Activated T-cell treated with anti-CD3 and anti-CD28 coated beads, Interleukin-2, amount 50 U/mL, for 48 hours (primary cell): ENCODE measurements around the gene ZNF341.
"Not testable (repeated sequence)": the region's sequence is repeated elsewhere in the genome, so short reads cannot be mapped to it uniquely, and the experiment has no call there.

Source experiments
- DNase-seq, 2 experiments: peaks; one replicate each; pipeline ENCODE4 v3.0.0-alpha.2; 2020

ZNF341 gene

DNA sequence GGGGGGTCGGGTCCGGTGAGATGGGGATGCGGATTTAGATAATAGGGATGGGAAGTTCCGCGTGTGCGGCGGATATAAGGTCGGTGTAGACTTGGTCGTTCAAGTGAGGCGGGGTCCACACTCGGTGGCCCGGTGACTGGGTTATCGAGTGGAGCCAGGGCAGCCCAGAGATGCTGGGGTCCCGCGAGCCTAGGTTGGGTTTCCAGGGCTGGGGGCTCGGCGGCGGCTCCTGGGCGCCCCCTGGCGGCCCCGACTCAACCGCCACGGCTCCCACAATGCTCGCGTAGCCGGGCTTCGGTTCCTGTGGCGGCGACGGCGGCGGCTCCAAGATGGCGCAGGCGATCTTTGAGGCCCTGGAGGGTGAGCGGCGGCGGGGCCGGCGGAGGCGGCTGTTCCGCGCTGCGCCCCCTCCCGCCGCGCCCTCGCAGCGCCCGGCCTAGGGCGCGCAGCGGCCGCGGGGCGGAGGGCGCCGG, at the start of gene ZNF341:
Gene ZNF341, plus strand, starts transcription at position 304 of the 473 bp plus-strand sequence. Its CDS starts 26 bp downstream, at position 330.
- DNase-seq, result peak; percentile 90 to 94

DNA sequence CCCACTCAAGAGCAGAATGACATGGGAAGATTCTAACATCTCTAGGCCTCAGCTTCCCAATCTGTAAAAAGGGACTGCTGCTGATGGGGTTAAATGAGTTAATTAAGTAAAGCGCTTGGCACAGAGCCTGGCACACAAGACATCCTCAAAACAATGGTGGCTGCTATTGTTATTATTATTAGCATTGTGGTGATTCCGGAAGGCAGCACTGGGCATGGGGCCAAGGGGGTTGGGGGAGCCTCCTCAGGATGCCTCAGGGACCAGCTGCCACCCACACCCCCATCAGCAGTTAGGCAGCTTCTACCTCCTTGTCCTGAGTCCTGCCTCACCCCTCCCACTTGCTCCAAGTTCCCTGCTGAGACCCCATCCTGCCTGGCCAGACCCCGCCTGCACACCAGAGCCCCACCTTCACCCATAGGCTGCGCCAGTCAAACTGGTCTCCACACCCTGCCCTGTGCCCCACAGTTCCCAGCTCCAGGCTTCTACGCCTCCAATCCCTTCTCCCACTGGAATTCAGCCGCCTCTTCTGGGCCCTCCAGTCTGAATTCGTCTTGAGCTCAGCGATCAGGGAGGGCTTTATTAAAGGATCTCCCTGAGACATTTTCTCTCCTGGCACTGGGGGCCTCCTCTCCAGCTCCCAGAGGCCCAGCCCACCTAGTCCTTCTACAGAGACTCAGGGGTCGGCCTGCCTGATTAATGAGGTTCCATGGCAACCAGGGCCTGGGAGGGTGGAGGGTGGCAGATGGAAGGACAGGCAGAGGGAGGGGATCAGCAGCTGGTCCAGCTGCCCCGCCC, 47.1 kb upstream of the ZNF341 start:
- DNase-seq, result peak in 1 of 2 experiments; percentile 24

DNA sequence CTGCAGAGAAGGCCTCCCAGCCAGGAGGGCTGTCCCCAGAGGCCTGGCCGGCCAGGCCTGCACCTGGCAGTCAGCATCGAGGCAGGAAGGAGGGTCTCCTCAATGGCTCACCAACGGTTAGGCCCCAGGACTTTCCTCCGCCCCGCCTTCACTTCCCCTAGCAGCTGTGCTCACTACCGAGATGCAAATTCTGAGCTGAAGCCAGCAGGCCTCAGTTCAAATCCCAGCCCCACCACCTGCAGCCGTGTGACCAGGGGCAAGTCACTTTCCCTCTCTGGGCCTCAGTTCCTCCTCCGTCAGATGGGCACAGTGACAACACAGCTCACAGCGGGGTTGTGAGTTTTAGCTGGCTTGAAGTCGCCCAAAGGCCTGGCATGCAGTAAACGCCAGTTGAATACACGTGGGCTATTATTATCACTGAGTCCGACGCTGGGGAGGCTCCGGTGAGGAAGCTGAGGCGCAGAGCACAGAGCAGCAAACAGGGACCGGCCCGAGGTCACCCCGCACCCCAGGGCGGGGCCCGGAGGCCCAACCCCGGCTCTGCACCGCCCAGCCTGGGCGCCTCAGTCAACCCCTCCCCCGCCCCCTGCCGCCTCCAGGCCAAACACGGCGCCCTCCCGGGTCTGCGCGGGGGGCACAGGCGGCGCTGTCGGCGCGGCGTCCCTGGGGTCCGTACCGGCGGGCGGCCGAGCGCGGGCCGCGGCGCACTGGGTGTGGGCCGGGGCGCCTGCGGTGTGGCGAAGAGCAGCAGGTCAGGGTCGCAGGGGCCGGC, 46.3 kb upstream of the ZNF341 start:
- DNase-seq, result peak; percentile 81 to 84

- peak; percentile 98 to 99 for DNase-seq
These were observed 45.5 kb upstream of the ZNF341 start, which contains the start of gene E2F1 for GRCh38 chr20:33686100-33686983. E2F1 (minus strand) TSS chr20:33686385; CDS start chr20:33686264, 121 bp downstream.

DNA sequence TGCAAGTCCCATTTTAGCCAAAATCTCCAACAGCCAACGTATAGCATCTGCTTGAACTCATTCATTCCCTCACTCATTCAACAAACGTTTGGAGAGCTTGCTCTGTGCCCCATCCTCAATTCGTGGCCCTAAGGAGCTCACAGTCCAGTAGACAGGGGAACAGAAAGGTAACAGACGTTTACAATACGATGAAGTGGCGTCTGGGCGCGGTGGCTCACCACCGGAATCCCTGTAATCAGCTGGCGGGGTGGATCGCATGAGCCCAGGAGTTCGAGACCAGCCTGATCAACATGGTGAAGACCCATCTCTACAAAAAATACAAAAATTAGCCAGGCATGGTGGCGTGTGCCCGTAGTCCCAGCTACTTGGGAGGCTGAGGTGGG, 44.8 kb upstream of the ZNF341 start:
- DNase-seq, result no peak

DNA sequence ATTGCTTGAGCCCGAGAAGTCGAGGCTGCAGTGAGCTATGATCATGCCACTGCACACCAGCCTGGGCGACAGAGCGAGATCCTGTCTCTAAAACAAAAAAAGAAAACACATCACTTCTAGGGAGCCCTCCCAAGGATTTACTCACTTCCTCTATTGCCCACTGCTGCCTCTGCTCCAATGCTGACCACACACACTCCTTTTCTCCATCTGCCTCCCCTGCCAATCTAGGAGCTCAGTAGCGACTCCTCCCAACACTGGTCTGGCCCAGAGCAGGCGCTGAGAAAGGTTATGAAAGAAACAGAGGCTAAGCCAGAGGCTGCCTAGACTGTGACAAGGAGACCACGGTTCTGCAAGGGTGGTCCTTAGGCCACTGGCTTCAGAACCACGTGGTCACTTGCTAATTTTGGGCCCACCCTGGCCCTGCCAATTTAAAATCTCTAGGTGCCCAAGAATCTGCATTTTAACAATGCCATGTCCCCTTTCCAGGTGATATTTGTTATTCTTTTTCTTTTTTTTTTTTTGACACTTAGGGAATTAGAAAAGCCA, 44.4 kb upstream of the ZNF341 start:
- peak in 1 of 2 experiments; percentile 19 for DNase-seq

DNA sequence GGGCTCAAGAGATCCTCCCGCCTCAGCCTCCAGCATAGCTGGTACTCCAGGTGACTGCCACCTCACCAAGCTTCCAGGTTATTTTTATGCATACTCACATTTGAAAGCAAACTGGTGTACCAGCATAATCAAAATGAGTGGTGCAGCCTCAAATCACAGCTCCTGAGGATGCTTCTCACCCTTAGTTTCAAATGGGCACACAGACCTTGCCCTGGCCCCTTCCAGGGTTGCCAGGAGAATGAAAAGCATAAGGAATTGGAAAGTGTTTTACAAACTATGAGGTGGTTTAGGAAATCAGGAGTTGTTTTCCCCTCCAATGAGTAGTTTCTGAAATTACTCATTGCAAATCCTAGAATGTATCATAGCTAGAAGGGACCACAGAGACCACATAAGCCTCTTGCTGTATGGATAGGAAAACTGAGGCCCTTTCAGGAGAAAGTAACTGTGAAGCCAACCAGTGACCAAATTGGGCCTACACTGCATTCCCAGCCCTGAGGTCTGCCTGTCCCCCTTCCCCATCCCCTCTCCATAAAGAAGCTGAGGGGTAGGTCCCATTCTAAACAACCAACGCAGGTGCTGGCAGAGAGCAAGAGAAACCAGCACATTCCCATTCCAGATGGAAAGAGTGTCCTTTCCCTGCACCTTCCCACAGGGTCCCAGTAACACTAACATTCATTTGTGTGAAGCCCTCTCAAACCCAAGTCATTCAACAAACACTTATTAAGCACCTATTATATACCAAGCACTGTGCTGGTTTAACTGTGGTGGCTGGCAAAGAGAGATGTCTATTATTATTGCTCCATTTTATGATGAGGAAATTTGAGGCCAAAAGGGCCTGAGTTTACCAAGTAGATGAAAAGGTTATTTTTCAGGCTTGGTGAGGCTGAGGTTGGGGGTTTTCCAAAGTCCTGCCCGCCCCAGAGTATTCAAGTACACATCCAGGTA, 43.5 kb upstream of the ZNF341 start:
- DNase-seq, result peak in 1 of 2 experiments; percentile 44

DNA sequence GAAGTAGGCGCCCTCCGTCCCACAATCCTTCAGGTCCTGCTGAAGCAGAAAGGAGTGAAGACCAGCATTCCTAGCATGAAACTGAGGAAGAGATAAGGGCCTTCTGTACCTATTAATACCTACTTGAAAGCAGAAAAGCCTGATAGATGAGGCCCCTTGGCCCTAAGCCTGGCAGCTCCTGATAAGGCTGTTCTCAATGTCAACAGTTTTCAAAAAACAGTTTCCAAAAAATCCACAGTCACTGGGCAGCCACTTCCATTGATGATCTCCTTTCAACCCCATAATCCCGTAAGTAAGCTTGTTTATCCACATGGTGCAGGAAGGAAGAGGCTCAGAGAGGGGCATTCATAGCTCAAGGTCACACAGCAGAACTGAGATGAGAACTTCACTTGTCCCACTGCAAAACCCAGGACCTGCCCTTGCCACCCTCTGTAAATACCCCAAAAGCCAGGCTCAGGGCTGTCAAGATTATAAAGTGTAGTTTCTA, 42.8 kb upstream of the ZNF341 start:
- DNase-seq, result no peak

GRCh38 chr20:33689493-33689892, 42.3 kb upstream of the ZNF341 start:
- DNase-seq, result no peak

DNA sequence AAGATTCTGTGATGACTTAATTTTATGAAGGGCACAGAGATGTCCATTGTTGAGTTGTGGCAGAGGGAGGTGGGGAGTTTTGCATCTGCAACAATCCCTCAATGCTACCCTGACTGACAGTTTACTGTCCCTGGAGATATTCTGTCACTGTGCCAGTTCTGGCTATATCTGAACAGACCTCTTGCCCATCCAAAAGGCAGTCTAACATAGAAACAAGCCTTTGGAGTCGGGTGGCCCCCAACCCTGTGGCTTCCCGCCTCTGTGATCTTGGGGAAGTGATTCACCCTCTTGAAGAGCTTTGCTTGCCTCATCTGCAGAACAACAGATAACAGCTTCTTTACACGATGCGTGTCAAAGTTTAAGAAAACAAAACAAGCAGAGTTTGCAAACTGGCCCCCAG, 41.8 kb upstream of the ZNF341 start:
- peak; percentile 69 to 72 for DNase-seq

DNA sequence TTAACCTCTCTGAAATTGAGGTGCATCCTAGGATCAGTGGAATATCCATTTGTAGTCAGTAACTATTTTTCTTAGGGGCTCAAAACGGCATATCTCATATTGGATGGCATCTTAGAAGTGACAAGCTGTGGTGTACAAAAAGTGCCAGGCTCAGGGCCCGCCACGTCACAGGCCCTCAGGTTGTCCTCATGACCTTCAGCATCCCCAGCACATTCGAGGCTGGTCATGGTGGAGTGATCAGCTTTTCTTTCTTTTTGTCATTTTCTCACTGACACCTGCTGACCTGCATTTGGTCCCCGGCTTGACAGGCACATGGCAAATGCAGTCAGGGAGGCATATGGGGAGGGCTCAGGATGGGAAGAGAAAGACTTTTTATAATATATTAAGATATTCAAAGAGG, 38.5 kb upstream of the ZNF341 start:
- DNase-seq, result no peak

DNA sequence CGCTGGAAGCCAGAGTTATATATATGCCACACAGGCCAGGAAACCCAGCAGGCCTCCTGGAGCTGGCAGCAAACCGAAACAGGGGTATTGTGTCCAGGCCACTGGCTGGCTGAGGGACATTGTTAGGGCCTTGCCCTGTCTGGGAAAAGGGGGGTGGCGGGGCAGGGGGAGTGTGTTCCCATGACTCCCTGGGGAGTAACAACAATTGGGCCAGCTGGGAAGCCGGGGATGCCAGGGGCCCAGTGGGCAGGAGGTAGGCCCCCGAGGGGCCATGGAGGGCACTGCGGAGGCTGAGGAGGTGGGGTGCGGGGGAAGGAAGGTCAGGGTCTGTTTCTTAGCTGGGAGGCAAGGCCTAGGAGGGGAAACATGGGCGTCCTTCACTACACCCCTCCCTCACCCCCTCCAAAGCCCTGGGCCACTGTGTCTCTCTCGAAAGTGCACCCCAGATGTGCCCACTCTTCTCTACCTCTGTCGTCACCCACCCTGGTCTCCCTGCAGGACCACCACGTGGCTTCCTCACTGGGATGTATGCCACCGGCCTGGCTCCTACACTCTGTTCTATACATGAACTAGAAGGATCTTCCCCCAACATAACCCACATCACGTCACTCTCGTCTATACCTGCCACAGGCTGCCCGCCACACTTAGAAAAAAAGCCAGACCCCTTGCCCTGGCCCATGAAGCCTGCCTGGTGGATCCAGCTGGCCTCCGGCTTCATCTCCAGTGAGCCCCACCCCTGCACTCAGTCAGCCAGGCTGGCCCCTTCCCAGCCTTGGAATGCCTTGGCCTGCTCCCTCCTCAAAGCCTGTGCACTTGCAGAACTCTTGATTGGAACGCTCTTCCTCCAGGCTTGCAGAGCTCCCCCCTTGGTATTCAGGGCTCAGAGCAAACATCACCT, 37.8 kb upstream of the ZNF341 start:
- DNase-seq, result no peak

DNA sequence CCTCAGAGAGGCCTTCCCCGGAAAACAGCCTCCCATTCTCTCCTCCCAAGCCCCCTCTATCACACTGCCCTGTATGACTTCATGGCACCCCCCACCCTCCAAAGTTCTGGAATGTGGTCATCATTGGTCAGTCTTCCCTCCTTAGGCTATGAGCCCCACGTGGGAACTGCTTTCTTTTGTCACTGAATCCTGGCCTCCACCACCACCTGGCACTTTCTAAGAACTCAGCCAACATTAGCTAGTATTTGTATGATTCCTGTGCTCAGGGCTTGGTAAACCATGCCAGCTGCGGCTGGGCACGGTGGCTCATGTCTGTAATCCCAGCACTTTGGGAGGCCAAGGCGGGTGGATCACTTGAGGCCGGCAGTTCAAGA, 37.2 kb upstream of the ZNF341 start:
- DNase-seq, result no peak

DNA sequence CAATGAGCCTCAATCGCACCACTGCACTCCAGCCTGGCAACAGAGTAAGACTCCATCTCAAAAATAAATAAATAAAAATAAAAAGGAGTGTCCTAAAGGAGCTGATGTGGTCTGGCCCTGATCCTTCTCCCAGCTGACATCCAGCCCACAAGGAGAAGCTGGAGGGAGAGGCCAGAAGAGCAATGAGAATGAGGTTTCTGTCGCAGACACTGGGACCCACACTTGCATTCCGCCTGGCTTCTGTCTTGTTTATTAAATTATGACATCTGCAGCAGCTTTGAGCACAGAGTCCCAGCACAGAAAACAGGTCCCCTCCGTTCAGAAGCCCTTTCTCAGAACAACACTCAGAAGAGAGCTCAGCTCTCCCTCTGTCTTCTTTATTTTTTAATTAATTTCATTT, 35.3 kb upstream of the ZNF341 start:
- no peak for DNase-seq

DNA sequence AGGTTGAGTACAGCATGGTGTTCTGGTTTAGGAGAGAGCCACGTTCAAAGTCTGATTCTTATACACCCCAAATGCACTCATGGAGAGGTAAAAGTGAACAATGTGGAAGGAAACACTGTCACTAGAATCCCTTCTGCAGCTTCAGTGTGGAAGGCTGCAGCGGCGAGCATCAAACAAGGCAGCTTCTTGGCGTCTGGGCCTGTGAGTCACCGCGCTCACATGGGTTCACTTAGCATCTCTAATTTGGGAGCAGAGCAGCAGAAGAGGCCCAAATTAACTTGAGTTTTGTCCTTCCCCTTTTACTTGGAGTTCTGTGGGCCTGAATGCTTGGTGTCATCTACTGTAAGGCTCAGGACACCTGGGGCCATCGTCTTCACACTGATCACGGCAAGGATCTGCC, 34.7 kb upstream of the ZNF341 start:
- DNase-seq, result no peak

DNA sequence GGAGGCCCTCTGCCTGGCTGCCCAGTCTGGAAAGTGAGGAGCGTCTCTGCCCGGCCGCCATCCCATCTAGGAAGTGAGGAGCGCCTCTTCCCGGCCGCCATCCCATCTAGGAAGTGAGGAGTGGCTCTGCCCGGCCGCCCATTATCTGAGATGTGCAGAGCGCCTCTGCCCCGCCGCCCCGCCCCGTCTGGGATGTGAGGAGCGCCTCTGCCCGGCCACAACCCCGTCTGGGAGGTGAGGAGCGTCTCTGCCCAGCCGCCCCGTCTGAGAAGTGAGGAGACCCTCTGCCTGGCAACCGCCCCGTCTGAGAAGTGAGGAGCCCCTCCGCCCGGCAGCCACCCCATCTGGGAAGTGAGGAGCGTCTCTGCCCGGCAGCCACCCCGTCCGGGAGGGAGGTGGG, 32.8 kb upstream of the ZNF341 start:
- not testable (repeated sequence) for DNase-seq

DNA sequence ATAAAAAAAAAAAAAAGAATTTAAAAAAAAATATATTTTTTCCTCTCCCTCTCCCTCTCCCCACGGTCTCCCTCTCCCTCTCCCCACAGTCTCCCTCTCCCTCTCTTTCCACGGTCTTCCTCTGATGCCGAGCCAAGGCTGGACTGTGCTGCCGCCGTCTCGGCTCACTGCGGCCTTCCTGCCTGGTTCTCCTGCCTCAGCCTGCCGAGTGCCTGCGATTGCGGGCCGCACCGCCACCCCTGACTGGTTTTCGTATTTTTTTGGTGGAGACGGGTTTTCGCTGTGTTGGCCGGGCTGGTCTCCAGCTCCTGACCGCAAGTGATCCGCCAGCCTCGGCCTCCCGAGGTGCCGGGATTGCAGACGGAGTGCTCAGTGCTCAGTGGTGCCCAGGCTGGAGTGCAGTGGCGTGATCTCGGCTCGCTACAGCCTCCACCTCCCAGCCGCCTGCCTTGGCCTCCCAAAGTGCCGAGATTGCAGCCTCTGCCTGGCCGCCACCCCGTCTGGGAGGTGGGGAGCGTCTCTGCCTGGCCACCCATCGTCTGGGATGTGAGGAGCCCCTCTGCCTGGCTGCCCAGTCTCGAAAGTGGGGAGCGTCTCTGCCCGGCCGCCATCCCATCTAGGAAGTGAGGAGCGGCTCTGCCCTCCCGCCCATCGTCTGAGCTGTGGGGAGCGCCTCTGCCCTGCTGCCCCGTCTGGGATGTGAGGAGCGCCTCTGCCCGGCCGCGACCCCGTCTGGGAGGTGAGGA, 30.9 kb upstream of the ZNF341 start:
- not testable (repeated sequence) for DNase-seq

DNA sequence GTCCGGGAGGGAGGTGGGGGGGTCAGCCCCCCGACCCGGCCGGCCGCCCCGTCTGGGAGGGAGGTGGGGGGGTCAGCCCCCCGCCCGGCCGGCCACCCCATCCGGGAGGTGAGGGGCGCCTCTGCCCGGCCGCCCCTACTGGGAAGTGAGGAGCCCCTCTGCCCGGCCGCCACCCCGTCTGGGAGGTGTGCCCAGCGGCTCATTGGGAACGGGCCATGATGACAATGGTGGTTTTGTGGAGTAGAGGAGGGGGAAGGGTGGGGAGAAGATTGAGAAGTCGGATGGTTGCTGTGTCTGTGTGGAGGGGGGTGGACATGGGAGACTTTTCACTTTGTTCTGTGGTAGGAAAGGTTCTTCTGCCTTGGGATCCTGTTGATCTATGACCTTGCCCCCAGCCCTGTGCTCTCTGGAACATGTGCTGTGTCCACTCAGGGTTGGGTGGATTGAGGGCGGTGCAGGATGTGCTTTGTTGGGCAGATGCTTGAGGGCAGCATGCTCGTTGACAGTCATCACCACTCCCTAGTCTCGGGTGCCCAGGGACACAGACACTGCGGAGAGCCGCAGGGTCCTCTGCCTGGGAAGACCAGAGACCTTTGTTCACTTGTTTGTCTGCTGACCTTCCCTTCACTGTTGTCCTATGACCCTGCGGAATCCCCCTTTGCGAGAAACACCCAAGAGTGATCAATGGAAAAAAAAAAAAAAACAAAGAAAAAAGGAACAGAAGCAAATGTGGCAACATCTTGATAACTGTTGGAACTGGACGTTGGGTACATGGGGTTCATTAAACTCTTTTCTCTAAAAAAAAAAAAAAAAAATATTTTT, 30.0 kb upstream of the ZNF341 start:
- DNase-seq, result no peak
